Activated T-helper 1 cell treated with Interleukin-2 at 50 U/mL for 16 hours (primary cell): ENCODE measurements around the gene CHRNA9.
"Not testable (repeated sequence)": the region's sequence is repeated elsewhere in the genome, so short reads cannot be mapped to it uniquely, and the experiment has no call there.

Source experiments
- DNase-seq: peaks from one replicate; pipeline ENCODE4 v3.0.0-alpha.2; 2020; ENCODE audit warnings: low read depth

The CHRNA9 gene, protein sequence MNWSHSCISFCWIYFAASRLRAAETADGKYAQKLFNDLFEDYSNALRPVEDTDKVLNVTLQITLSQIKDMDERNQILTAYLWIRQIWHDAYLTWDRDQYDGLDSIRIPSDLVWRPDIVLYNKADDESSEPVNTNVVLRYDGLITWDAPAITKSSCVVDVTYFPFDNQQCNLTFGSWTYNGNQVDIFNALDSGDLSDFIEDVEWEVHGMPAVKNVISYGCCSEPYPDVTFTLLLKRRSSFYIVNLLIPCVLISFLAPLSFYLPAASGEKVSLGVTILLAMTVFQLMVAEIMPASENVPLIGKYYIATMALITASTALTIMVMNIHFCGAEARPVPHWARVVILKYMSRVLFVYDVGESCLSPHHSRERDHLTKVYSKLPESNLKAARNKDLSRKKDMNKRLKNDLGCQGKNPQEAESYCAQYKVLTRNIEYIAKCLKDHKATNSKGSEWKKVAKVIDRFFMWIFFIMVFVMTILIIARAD

DNA sequence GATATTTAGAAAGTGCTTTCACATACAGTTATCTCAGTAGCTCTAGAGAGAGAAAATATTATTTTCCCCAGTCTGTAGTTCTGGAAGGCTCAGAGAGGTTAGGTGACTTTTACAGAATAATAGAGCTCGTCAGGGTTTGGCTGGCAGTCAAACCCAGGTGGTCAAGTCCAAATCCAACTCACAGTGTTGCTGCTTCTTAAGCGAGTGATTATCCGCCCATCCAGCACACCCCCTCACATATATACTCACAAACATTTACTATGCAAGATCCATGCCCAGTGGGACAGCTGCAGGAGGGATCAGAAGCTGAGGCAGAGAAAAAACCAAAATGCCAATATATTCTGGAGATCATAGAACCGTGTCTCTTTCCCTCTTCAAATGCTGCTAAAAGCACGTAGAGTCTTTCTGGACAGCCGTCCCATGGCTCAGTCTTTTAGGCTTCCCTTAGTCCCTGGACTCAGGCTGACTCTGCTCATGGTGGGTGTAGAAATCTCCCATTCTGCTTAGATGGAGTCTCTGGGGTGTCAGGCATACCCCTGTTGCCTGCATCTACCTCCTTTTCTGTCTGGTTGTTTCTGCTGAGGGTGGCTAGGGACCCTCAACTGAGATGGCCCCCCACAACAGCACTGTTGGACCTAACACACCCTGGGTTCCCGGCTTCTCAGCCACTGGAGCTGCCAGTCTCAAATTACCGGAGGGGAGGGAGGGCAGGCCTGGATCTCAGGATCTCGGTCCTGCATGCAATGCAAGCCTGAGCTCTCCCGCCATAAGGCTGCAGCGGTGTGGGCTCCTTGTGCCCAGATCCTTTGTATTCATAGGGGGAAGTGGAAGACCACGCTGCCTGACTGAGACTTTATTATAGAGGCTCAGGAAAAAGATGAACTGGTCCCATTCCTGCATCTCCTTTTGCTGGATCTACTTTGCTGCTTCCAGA is at the start of gene CHRNA9:
Gene CHRNA9, plus strand, starts transcription at position 743 of the 934 bp plus-strand sequence. Its CDS starts 135 bp downstream, at position 878.
- no peak for DNase-seq

DNA sequence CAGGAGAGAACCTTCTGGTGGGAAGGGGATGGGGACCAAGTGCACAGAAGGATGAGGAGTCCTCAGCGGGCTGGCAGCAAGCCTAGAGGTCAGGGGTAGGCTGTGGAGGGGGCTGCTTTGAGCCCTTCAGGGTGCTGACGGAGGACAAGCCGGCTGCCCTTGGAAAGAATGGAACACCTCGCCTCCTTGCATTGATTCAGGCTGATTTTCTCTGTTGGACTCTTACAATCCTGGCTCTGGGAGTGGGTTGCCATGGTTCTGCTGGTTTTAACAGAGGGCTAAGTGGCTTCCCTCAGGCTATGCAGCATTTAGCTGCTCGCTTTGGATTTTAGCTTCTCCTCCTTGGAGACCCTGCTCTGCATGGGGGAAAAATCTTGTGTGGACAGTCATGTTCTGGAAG is 49.4 kb upstream of the CHRNA9 start:
- DNase-seq, result no peak

DNA sequence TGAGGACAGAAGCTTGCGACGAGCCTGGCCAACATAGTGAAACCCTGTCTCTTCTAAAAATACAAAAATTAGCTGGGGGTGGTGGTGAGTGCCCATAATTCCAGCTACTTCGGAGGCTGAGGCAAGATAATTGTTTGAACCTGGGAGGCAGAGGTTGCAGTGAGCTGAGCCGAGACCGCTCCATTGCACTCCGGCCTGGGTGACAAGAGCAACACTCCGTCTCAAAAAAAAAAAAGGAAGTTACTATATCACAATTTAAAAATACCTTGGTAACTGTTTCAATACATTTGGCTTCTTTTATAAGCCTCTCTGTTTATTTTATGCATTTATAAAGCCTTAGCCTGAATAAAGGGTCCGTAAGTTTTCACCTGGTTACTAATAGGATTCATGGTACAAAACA is 46.6 kb upstream of the CHRNA9 start:
- no peak for DNase-seq

DNA sequence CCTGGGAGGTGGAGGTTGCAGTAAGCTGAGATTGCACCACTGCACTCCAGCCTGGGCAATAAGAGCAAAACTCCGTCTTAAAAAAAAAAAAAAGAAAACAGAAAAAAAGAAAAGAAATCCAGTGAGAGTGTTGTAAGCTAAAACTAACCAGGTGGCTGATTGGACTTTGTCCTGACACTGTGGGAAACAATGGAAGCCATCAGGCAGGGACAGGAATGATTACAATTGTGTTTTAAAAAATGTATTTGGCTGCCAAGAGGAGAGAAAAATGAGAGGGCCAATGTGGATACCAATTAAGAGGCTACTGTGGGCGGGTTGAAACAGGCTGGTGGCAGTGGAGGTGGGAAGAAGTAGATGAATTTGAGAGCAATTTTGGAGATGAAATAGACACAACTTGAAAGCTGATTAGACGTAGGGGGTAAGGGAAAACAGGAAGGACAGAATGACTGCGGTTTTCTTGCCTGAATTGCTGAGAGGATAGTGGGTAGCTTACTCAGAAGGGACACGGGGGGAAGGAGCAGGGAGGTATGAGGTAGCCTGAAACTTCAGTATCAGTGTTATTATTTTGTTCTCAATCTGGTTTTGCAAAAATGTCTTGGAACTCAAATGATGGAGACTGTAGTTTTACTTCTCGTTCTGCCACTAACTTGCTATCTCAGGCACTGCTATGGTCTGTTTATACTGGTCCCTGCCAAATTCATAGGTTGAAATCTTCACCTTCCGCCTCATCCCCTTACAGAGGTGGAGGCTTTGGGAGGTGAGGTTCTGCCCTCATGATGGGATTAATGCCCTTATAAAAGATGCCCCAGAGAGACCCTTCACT is 45.6 kb upstream of the CHRNA9 start:
- no peak for DNase-seq

DNA sequence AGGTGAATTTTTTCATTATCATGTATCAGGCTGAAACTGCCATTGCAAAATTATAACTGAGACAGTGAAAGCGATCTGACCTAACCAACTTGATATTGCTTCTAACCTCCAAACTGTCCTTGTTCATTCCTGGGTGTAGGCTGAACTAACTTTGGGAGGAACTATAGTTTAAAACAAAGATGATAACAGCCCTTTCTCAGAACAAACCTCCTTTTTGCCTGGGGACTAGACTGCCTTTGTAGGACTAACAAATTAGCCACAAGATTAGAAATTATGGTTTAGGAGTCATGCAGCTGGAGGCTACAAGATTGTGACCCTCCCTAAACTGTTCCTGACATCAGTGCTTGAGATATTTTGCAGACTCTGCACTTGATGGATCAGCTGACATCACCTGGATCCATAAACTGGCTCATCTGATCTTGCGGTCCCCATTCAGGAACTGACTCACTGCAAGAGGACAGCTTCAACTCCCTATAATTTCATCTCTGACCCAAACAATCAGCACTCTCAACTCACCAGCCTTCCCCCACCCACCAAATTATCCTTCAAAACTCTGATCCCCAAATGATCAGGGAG is 44.4 kb upstream of the CHRNA9 start:
- DNase-seq, result not testable (repeated sequence)

DNA sequence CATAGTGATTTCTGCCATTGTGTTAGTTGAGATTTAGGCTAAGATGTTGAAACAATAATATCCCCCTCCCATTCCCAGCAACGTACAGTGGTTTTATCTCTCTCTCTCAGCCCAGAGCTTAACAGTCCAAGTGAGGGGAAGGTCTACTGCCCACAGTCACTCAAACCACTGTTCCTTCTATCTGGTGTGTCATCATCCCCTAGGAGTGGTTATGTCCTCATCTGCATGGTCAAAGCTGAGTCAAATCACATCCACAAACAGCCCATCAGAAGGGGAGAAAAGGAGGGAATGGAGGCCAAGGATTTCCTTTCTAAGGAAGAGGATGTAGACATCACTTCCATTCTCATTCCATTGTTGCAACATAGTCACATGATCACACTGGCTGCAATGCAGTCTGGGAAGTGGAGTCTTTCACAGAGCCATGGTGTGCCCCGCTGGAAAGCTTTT is 42.8 kb upstream of the CHRNA9 start:
- no peak for DNase-seq

DNA sequence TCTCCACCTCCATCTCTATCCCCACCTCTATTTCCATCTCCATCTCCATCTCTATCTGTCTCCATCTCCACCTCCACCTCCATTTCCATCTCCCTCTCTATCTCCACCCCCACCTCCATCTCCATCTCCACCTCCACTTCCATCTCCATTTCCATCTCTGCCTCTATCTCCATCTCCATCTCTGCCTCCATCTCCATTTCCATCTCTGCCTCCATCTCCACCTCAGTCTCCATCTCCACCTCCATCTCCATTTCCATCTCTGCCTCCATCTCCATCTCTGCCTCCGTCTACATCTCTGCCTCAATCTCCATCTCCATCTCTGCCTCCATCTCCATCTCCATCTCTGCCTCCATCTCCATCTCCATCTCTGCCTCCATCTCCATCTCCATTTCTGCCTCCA is 40.8 kb upstream of the CHRNA9 start:
- no peak for DNase-seq

DNA sequence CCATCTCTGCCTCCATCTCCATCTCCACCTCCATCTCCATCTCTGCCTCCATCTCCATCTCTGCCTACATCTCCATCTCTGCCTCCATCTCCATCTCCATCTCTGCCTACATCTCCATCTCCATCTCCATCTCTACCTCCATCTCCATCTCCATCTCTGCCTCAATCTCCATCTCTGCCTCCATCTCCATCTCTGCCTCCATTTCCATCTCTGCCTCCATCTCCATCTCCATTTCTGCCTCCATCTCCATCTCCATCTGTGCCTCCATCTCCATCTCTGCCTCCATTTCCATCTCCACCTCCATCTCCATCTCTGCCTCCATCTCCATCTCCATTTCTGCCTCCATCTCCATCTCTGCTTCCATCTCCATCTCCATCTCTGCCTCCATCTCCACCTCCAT is 40.1 kb upstream of the CHRNA9 start:
- not testable (repeated sequence) for DNase-seq

DNA sequence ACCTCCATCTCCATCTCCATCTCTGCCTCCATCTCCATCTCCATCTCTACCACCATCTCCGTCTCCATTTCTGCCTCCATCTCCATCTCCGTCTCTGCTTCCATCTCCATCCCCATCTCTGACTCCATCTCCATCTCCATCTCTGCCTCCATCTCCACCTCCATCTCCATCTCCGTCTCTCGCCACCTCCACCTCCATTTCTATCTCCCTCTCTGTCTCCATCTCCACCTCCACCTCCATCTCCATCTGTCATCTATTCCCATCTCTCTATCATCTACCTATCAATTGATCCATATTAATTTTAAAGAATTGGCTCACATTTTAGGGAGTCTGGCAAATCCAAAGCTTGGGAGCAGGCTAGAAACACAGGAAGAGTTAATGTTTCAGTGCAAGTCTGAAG is 39.6 kb upstream of the CHRNA9 start:
- DNase-seq, result no peak

DNA sequence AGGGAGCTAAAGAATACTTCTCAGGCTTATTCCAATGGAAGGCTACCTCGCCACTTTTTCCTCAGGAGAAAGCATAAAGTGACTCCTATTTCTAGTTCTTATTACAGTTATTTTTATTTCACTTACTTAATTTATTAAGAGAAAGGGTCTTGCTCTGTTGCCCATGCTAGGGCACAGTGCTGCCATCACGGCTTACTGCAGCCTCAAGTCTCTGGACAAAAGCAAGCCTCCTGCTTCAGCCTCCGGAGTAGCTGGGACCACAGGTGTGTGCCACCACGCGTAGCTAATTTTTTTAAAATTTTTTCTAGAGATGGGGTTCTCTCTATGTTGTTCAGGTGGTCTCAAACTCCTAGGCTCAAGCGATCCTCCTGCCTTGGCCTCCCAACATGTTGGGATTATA is 36.0 kb upstream of the CHRNA9 start:
- DNase-seq, result no peak

DNA sequence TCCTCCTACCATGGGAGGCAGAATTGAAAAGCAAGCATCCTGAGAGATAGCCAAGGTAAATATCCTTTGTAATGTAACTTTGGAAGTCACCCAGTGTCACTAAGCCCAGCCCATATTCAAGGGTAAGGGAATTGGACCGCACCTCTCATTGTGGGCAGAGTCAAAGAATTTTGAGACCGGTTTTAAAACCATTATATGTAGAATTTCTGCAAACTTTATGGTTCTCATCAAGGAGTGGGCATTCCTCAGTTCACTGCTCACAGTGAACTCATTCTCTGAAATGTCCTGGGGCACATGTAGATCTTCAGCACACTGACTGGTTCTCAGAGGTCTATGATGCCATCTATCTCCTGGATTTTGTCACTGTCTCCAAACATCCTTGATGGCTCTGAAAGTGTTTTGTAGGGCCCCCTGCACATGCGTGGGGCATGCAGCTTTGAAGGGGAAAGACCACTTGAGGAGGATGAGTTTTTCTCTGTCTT is 35.3 kb upstream of the CHRNA9 start:
- DNase-seq, result no peak

DNA sequence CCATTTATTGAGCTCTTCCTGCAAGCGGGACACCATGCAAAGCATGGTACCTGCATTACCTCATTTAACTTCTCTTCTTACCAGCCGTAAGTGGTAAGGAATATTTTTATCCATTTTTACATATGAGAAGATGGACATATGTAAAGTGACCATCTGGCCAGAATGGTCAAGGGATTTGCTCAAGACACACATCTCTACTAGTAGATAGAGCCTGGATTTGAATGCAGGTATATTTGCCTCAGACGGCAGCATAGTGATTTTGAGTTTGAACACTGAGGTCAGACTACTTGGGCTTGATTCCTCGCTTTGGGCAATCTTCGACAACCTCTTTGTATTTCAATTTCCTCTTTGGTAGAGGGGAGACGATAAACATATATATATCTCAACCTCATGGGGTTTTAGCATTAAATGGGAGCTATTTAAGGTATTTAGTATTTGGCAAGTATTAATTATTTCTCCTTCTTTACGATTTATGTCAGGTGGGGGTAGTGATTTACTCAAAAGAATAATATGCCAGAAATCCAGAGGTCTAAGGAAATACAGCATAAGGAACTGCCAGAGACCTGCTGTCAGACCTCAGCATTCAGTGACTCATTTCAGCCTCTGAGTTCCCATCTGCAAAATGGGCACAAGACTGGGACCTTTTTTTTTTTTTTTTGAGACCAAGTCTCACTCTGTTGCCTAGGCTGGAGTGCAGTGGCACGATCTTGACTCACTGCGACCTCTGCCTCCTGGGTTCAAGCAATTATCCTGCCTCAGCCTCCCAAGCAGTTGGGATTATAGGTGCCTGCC is 34.6 kb upstream of the CHRNA9 start:
- no peak for DNase-seq

DNA sequence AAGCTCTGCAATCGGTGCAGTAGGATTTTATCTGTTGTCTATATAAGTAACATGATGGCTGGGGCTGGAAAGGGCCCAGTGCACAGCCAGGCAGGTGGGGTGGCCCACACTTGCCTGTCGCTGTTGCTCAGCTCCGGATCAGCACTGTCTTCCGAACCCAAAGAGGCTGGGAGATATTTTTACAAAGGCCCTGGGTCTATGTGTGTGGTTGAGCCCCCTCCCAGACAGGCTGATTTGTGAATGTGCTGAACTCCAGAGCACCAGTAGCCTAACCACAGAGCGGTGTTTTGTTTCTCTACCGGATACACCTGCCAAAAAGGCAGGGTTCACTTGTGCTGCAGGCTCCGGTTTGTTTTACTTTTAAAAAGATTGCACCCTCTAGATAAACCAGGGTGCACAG is 33.5 kb upstream of the CHRNA9 start:
- peak; percentile 67 for DNase-seq

DNA sequence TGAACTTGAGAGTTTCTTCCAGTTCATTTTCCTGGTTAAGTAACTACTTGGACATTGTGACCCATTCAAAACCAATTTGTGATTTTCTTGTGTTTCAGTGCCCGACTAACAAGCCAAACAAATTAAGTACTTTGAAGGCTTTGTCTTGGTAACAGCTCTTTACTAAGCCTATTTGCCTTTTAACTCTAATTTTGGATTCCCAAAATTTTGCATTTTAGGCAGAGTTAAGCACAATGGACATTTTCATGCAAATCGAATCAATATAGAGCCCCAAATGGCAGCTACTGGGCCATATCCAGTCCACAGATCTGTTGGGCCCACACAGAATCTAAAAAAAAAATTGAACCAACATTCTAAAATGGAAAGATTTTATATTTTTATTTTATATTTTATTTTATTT is 31.4 kb upstream of the CHRNA9 start:
- DNase-seq, result no peak

DNA sequence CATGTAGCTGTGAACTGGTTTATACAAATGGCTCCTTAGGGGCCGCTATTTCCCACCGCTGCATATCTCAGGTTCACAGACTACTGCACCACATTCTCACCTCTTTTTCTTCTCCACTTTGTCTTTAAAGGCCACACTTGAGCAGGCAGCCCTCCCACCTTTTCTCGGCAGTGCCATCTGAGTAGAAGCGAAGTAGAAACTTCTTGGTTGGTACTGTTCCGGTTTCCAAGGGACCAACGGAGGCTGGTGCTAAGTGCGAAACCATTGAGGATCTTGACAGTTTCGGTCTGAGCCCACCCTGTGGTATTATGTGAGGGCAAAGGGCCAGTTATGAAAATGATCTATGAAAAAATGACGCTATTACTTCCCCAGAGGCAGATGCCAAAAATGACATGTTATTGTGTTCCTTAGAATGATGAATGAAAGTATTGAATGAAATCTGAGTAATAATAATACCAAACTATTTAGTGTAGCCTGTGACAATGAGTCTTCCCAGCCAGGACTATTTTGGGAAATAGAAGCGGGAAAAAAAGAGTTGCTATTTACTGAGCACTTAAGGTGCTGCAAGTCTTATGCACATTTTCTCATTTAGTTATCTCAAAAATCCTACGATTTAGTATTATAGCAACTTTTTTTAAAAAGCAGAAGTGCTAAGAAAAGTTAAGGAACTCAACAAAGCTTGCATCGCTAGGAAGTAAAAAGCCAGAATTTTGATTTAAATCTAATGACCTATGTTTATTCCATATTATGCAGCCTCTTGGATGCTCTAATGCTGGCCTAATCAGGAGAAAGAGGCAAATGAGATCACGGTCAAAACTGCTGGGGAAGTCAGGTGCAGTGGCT is 29.6 kb upstream of the CHRNA9 start:
- DNase-seq, result no peak

DNA sequence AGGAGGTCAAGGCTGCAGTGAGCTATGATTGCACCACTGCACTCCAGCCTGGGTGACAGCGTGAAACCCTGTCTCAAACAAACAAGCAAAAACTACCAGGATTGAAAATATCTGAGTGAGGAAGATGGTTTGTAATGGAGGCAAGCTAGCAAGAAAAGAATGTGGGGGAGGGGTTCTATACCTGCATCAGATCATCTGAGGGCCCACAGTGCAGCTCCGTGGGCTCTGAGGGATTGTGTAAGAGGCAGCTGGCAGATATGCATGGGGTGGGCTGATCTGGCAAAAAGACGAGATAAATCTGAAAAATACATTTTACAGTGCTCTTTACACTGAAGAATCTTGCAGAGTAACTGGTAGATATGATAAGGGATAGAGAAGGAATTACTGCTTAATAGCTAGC is 28.9 kb upstream of the CHRNA9 start:
- DNase-seq, result no peak

DNA sequence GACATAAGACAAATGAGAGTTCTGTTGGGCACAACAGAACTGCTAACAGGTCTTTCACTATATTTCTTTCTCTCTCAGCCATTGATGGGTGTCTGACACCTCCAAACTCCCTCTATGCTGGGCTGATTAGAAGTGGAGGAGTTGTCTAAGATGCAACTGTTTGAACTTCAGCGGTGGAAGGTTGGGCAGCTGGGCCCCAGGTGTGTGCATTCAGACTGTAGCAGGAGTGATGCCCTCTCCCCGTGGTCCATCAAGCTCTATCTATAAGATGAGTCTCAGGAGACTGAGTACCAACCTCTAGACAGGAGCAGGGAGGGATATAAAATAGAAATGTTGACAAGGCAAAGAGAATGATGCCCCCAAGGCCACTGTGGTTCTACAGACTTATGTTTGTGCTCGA is 28.2 kb upstream of the CHRNA9 start:
- no peak for DNase-seq

DNA sequence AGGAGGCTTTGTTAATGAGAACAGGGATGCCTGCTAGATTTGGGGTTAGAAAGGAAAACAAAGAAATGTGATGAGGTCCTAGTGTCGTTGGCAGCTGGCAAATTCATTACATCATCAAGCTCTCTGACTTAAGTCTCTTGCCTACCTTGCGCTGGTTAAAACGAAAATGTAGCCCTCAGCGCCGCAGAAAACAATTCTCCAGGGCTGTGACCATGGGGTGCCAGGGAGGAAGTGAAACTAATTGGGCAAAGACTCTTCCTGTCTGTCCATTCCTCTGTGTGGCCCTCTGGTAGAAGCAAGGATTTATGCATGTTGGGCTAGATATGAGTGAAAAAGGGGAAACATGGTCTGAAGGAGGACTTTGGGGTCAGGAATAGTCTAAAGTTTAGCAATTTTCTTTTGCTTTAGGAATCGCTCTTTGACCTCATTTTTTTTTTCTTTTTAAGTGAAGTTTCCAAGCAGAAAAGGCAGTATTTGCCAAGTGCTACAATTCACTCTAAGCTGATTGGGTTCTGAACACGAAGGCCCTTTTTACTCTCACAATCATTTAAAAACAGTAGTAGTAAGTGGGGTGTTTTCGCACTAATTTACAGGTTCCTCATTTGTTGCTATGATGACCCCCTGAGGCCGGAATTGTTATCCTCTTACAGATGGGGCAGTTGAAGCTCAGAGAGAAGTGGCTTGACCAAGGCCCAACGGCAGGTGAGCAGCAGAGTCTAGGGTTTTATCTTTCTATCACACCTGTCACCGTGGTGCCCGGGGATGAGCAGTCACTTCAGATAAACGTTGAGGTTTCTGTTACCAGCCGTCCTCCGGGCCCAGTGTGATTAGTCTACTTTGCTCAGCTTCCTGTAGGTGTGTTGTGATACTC is 27.3 kb upstream of the CHRNA9 start:
- peak; percentile 57 for DNase-seq
